ENCODE measurements around the gene R3HDM2.

DNA sequence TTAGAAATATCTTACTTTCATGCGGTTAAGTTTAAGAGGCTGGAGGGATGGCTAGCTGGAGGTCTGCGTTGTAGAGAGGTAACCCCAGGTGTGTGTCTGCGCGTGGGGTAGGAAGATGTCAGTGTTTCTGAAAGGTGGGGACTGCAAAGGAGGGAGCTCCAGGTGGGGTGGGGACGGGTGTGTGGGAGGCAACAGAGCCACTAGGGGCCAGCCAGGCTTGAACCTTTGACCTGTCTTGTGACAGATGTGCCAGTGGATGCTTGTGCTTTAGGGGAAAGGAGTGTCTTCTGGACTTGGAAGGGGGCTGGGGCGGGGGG lies 29.6 kb upstream of the R3HDM2 start:
- no peak for TF ChIP-seq REST (IDR thresholded peaks at IDR 0.05; ENCODE audit: insufficient read depth in 1 of 2, low read depth in 2 of 2, low read length in 2 of 2)
- TF ChIP-seq TAF1 (IDR thresholded peaks at IDR 0.05; ENCODE audit: borderline replicate concordance, insufficient read depth, low read length), result no peak

Measured in PFSK-1 (cell line).